HG03432 (cell line): ENCODE results near the gene MAP1LC3C.
A peak's percentile ranks its signal among the peaks of the same experiment; 100 is the strongest.
"Not testable (repeated sequence)": the region's sequence is repeated elsewhere in the genome, so short reads cannot be mapped to it uniquely, and the experiment has no call there.

ENCODE experiments used
- ATAC-seq: cut with Tn5 transposase; IDR thresholded peaks from one replicate; pipeline ENCODE4 v1.9.1; 2021; ENCODE audit warnings: mild to moderate bottlenecking, moderate library complexity; ENCODE audit not compliant: unreplicated experiment

Gene MAP1LC3C

DNA sequence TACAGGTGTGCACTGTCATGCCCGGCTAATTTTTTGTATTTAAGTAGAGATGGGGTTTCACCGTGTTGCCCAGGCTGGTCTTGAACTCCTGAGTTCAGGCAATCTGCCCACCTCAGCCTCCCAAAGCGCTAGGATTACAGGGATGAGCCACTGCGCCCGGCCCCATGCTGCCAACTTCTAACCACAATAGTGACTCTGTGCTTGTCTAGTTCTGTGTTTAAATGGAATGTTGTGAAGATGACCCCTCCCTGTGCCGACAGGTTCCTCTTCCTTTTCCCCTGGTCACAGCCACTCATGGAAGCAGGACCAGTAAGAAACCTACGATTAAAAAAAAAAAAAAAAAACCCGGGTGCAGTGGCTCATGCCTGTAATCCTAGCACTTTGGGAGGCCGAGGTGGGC lies 4.7 kb downstream of the MAP1LC3C start:
- no peak for ATAC-seq

DNA sequence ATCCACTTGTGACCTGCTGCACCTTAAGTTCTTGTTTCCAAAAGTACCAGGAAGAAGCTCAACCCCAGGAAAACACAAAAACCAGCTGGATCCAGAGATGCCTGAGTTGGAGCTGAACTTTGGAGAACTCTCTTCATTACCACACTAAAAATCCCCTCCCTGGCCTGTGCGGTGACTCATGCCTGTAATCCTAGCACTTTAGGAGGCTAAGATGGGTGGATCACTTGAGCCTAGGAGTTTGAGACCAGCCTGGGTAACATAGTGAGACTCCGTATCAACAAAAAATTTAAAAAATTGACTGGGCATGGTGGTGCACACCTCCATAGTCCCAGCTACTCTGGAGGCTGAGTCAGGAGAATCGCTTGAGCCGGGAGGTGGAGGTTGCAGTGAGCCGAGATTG lies 6.2 kb downstream of the MAP1LC3C start:
- no peak for ATAC-seq

DNA sequence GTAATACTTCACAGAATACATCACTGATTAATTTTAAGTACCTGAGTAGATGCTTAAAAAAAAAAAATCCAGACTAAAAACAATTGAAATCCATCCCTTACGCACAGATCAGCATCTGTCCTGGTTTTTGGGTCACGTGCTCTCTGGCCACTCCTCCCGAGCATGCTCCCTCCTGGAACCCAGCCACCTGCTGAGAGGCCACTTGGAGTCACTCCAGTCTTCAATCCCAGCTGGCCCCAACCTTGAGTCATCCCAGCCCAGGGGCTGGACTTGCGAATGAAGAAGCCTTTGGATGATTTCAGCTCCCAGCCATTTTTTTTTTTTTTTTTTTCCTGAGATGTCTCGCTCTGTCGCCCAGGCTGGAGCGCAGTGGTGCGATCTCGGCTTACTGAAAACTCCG lies 8.9 kb downstream of the MAP1LC3C start:
- no peak for ATAC-seq

DNA sequence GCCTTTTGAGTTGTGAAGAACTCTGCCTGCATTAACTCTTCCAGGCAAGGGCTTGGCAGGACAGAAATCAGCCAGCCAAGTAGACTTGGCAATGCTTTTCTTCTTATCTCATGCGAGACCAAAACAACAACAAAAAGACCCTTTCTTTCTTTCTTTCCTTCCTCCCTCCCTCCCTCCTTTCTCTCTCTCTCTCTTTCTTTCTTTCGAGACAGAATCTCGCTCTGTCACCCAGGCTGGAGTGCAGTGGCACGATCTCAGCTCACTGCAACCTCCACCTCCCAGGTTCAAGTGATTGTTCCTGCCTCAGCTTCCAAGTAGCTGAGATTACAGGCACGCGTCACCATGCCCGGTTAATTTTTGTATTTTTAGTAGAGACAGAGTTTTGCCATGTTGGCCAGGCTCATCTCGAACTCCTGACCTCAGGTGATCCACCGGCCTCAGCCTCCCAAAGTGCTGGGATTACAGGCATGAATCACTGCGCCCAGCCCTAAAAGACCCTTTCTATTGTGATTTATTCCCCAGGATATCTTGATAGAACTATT lies 10.4 kb downstream of the MAP1LC3C start:
- ATAC-seq = not testable (repeated sequence)

DNA sequence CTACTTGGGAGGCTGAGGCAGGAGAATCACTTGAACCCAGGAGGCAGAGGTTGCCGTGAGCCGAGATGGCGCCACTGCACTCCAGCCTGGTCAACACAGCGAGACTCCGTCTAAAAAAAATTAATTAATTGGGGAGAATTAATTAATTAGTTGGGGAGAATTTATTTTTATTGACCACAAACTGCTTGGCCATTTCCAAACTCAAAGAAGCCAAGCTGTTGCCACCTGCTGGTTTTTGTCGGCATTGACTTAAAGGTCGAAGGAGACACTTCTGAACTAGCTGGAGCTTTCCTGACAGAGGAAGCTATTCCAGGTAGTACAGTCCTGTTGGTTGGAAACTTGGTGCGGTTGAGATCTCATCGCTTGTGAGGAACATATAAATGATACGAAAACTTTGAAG lies 13.1 kb downstream of the MAP1LC3C start:
- ATAC-seq = peak; percentile 54

DNA sequence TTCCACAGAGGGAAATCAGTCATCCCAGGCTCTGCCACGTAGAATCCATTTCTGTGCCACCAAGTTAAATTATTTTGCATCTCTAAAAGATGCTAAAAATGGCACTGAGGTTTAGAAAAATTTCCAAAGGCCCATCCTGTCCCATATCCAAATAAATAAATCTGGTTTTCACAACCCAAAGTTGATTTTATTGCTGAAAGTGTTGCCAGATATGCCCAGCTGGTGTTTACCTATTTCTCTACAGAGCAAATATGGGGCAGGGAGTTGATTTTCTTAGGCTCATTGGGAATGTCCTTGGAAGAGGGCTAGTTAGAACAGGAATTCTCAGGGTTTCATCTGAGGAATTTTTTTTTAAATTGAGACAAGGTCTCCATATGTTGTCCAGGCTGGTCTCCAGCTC lies 19.0 kb downstream of the MAP1LC3C start:
- ATAC-seq = no peak

DNA sequence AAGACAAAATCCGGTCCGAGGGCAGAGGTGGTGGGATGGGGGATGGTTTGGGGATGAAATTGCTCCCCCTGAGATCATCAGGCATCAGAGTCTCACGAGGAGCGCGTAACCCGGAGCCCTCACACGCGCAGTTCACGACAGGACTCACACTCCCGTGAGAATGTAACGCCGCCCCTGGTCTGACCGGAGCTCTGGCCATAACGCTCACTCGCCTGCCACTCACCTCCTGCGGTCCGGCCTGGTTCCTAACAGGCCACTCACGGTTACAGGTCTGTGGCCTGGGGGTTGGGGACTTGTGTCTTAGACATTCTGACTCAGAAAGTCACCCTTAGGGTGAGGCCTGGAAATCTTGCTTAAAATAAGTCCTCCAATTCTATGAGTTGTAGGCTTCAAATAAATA lies 19.8 kb downstream of the MAP1LC3C start:
- ATAC-seq = no peak

DNA sequence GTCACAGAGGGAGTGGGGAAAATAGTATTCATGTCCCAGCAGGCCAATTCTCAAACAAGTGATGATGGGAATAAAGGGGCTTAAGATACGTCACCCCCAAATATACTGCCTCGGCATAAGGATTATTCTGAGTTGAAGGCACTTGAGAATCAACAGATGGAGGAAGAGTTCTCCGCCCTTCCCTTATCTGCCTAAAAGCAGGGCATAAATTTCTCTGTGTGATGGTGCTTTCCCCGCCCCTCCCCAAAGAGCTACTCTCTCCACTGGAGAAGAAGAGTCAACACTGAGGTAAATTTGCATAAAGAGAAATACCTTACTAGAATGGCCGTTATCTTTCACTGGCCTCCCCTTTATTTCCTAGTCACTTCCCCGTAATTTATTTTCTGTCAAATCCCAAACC lies 22.7 kb downstream of the MAP1LC3C start:
- ATAC-seq = no peak

DNA sequence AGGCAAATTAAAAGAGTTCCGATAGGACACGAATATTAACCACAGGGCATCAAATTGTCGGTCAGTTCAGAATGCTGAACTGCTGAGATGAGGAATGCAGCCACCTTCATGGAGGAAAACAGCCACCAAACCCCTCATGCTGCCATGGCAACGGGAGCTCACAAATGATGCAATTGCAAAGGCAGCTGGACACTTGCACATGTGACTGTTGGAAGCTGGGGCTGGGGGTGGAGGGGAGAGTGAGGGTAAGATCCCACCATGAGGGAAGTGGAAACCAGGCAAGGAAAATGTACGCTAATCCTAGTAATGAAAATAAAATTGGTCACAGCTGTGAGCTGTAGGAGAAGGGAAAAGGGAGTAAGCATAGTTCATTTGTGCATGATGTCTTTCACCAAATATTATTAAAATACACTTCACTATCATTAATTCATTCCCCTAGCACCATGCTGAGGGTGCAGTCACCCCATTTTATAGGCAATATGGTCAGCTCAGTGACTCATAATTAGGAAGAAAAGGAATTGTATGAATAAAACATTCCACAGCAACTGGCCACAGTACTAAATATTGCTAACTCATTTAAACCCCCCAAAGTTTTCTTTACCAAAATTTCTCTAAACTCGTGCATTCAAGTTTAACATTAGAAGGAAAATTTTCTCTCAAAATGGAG lies 26.1 kb downstream of the MAP1LC3C start:
- no peak for ATAC-seq

DNA sequence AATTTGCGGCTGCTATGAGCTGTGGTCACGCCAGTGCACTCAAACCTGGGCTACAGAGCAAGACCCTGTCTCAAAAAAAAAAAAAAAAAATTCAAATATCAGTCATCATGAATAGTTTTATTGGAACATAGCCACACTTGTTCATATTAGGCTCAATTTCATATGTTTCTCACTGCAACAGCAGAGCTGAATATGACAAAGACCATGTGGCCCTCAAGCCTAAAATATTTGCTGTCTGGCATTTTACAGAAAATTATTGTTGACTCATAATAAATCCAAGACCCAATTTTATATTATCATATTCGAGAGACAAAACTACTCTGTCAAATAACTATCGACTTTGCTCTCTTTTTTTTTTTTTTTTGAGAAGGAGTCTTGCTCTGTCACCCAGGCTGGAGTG lies 30.3 kb downstream of the MAP1LC3C start:
- ATAC-seq = no peak

DNA sequence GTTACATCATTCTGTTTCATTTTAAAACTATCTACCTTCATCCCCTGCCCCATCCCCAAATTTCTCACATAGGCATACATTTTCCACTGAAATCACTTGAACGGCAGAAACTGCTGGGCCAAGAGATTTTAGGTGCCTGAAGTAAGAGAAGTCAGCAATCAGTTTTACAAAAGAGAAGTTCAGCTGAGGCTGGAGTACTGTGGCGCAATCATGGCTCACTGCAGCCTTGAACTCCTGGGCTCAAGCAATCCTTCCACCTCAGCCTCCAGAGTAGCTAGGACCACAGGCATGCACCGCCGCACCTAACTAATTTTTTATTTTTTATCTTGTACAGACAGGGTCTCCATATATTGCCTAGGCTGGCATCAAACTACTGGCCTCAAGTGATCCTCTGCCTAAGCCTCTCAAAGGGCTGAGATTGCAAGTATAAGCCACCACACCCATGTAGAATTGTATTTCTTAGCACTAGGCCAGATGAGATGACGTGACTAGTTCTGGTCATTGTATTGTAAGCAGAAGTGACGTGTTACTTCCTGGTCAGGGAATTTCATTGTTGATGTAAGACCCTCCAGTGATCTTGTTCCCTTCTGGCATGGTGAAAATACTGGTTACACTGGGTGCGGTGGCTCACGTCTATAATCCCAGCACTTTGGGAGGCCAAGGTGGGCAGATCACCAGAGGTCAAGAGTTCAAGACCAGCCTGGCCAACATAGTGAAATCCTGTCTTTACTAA lies 34.2 kb downstream of the MAP1LC3C start:
- ATAC-seq = no peak

DNA sequence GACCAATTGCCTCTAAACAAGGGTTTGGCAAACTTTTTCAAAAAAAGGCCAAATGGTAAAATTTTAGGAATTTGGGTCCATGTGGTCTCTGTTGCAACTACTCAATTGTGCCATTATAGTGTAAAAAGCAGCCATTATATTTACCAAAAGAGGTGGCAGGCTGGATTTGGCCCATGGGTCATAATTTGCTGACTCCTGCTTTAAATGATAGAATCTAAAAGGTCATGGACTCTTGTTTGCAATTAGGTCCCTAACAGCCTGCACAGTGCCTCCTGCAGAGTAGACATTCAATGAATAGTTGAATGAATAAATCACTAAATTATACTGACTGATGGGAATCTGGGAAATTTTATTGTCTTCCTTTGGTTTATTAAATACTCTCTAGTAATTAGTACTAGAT lies 35.2 kb downstream of the MAP1LC3C start:
- no peak for ATAC-seq

DNA sequence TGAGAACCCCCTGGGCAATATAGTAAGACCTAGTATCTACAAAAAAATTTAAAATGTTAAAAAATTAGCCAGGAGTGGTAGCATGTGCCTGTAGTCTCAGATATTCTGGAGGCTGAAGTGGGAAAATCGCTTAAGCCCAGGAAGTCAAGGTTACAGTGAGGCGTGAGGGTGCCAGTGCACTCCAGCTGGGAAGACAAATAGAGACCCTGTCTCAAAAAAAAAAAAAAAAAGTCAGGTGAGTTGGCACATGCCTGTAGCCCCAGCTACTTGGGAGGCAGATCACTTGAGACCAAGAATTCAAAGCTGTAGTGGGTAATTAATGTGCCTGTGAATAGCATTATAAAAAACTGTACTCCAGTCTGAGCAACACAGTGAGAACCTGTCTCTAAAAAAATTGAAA lies 36.7 kb downstream of the MAP1LC3C start:
- no peak for ATAC-seq

DNA sequence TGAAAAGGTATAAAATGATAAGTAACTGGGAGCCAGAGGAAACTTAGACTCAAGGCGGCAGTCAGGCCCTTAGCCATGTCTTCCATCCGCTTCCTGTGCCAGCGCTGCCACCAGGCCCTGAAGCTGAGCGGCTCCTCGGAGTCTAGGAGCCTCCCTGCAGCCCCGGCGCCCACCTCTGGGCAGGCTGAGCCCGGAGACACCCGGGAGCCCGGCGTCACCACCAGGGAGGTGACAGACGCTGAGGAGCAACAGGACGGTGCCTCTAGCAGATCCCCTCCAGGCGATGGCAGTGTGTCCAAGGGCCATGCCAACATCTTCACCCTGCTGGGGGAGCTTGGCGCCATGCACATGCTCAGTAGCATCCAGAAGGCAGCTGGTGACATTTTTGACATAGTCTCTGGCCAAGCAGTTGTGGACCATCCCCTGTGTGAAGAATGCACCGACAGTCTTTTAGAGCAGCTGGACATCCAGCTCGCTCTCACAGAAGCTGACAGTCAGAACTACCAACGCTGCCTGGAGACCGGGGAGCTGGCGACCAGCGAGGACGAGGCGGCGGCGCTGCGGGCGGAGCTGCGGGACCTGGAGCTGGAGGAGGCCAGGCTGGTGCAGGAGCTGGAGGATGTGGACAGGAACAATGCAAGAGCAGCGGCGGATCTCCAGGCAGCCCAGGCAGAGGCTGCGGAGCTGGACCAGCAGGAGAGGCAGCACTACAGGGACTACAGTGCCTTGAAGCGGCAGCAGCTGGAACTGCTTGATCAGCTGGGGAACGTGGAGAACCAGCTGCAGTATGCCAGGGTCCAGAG lies 41.0 kb downstream of the MAP1LC3C start, which contains the start of gene BECN2:
Gene BECN2 (plus strand): TSS at position 76 of the 803 bp plus-strand sequence. CDS start 0 bp downstream, at position 76.
- ATAC-seq = no peak

DNA sequence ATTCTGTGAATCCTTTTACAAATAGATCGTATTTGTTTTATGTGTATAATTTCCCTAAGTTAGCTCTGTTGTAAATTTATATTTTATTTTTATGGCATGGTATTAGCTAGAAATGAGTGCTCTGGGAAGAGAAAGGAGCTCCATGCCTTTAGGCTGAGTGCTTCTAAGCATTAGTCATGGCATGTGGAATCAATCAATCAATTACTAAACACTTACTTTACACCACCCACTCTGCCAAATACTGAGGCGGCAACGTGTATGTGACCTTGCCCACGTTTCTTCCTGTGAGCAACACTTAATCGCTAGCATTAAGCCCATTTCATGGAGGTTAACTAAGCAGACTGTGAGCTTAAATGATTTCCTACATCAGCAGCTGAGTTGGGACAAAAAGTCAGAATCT lies 48.5 kb downstream of the MAP1LC3C start:
- no peak for ATAC-seq

DNA sequence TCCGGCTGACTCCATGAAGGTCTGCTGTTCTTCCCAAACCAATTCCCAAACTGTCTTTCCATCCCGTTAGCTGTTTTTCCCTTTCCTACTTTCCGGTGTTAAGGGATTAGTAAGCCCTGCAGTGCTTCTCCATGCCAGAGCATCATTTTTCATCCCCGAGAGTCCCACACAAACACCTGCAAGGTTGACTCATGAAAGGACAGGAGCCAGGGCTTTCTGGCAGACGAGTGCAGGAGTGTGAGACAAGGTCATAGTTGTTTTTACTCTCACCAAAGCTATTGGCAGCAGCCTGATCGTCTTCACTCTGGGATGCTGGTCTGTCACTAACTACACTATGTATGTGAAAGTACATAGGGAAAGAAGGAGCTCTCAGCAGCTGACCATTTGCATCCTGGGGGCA lies 51.5 kb downstream of the MAP1LC3C start:
- ATAC-seq = no peak
